ENCODE results near the gene PAM.

GRCh38 chr5:102981957-102982635 is 227.0 kb downstream of the PAM start:
- no peak for TF ChIP-seq CTCF (IDR thresholded peaks at IDR 0.05)
- TF ChIP-seq EP300 (IDR thresholded peaks at IDR 0.05): no peak
- TF ChIP-seq POLR2A (IDR thresholded peaks at IDR 0.05): no peak
- TF ChIP-seq POLR2AphosphoS5 (IDR thresholded peaks at IDR 0.05): no peak
